ENCODE measurements around the gene SNX20. TPM values are rescaled to one million over a fixed set of nuclear protein-coding genes. Genes with fewer than 3 reads are reported as not detected.
A peak's percentile ranks its signal among the peaks of the same experiment; 100 is the strongest.

SNX20 gene
- total and polyA plus RNA-seq, 10 of the 15 experiments (the other 5 are each of a cell fraction or from before 2014, with no cell fraction given): 4.6 to 30.8 (median 21.9) TPM

- no TSS peak for BruUV-seq (replicated peaks)
- CTCF ChIA-PET: interaction anchor here (1.1 to 2.8 kb wide), 4 partner anchors 21 to 178 kb away, joined by 3 to 9 read pairs (median 6); no protein-coding TSS in a partner anchor
- POLR2A ChIA-PET: interaction anchor here (0.5 to 0.6 kb wide), 2 partner anchors 33 to 252 kb away, joined by 3 to 7 read pairs; no protein-coding TSS in a partner anchor
- RAD21 ChIA-PET (ENCODE audit: unreplicated experiment): interaction anchor here (1.2 kb wide), 1 partner anchor 40 kb away, joined by 3 read pairs; no protein-coding TSS in a partner anchor
- H3K27ac ChIP-seq (ENCODE audit: control insufficient read depth, insufficient read depth): no peak overlapping the region
- H2AFZ ChIP-seq (ENCODE audit: control insufficient read depth, low read depth, low read length): no peak overlapping the region
- H3K79me2 ChIP-seq (ENCODE audit: control insufficient read depth, insufficient read depth, low read length): no peaks in the 10 kb centered on the region
- intact Hi-C loops (cut with micrococcal nuclease; ENCODE audit: unreplicated experiment) (no loop called here), in situ Hi-C loops (cut with MboI) (no loop called here)
- H3K4me2 ChIP-seq (ENCODE audit: control insufficient read depth, insufficient read depth): no peak overlapping the region
- SMC1A ChIA-PET (ENCODE audit: uncharacterized antibody, unreplicated experiment): interaction anchor here (0.6 to 2.1 kb wide), 3 partner anchors 18 to 118 kb away, joined by 3 to 4 read pairs (median 4); no protein-coding TSS in a partner anchor
- FAIRE-seq: no peak
- H4K20me1 ChIP-seq (ENCODE audit: control insufficient read depth, insufficient read depth): no peaks in the 10 kb centered on the region
- WGBS (ENCODE audit: insufficient coverage, insufficient replicate concordance, low lambda C conversion rate, missing lambda C conversion rate): 78% methylated on average over 9 of the region's 9 CpGs
- no peaks in the 10 kb centered on the region for H3K36me3 ChIP-seq (ENCODE audit: control insufficient read depth in 2 of 2, insufficient read depth in 2 of 2, low read length in 1 of 2)
- no peak overlapping the region for H3K9ac ChIP-seq (ENCODE audit: control insufficient read depth, insufficient read depth, low read length)
- H3K9me3 ChIP-seq (replicated peaks; ENCODE audit: control insufficient read depth, insufficient read depth, low read length): no peaks in the 10 kb centered on the region
- TF ChIP-seq STAT1 (conservative IDR thresholded peaks at IDR 0.05) (no peak), WRNIP1 (IDR thresholded peaks at IDR 0.05; ENCODE audit: borderline replicate concordance, low read depth, low read length) (no peak), SMAD1 (IDR thresholded peaks at IDR 0.05; ENCODE audit: low read depth, partially characterized antibody) (no peak), CBFB (IDR thresholded peaks at IDR 0.05; ENCODE audit: low read depth) (no peak)
- ATAC-seq: no peak
- H3K27me3 ChIP-seq (replicated peaks in 1 of 2; ENCODE audit: control insufficient read depth in 2 of 2, insufficient read depth in 2 of 2, low read length in 1 of 2): no peaks in the 10 kb centered on the region
- no peak overlapping the region for H3K4me3 ChIP-seq
- peaks cover 4% of the 10 kb centered on the region for H3K4me1 ChIP-seq (ENCODE audit: control insufficient read depth, insufficient read depth, low read length)
- DNase-seq (ENCODE audit: low read depth, low spot score): no peak
Measured at GRCh38 chr16:50628156-50628802, 52.8 kb downstream of the SNX20 start.

DNA sequence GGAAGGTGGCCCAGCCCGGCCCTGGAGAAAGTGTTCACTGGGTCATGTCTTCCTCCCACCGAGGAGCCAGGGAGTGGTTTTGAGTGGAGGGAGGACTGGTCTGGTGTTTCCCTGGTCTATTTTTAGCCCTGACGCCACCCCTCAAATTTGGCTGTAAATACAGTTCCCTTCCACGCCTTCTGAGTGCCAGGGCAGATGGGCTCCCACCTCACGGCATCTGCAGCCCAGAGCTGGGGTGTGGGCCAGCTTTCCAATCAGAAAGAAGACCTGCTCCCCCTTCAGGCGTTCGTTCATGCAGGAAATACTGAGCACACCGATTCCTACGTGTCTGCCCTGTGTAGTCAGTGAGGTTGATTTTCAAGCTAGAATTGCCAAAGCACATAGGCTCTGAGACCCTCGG lies 53.7 kb downstream of the SNX20 start:
- Histone ChIP-seq H3K79me2 (ENCODE audit: control insufficient read depth, insufficient read depth, low read length) (no peaks in the 10 kb centered on the region), H3K27ac (ENCODE audit: control insufficient read depth, insufficient read depth) (no peak overlapping the region), H3K36me3 (ENCODE audit: control insufficient read depth in 2 of 2, insufficient read depth in 2 of 2, low read length in 1 of 2) (no peaks in the 10 kb centered on the region), H3K4me3 (no peak overlapping the region), H3K9ac (ENCODE audit: control insufficient read depth, insufficient read depth, low read length) (no peak overlapping the region), H3K27me3 (replicated peaks in 1 of 2; ENCODE audit: control insufficient read depth in 2 of 2, insufficient read depth in 2 of 2, low read length in 1 of 2) (no peaks in the 10 kb centered on the region), H3K4me2 (ENCODE audit: control insufficient read depth, insufficient read depth) (no peak overlapping the region), H3K9me3 (replicated peaks; ENCODE audit: control insufficient read depth, insufficient read depth, low read length) (no peaks in the 10 kb centered on the region), H4K20me1 (ENCODE audit: control insufficient read depth, insufficient read depth) (no peaks in the 10 kb centered on the region), H3K4me1 (ENCODE audit: control insufficient read depth, insufficient read depth, low read length) (peaks cover 4% of the 10 kb centered on the region), H2AFZ (ENCODE audit: control insufficient read depth, low read depth, low read length) (peak overlapping the region; percentile 55)
- CTCF ChIA-PET: interaction anchor here (0.9 to 2.8 kb wide), 5 partner anchors 20 to 267 kb away, joined by 3 to 9 read pairs (median 4); no protein-coding TSS in a partner anchor
- DNase-seq (ENCODE audit: low read depth, low spot score) (no peak), FAIRE-seq (peak; percentile 68), ATAC-seq (peak; percentile 77)
- intact Hi-C loops (cut with micrococcal nuclease; ENCODE audit: unreplicated experiment) (no loop called here), in situ Hi-C loops (cut with MboI) (no loop called here)
- BruUV-seq (replicated peaks): no TSS peak
- no peak for TF ChIP-seq ZNF207 (IDR thresholded peaks at IDR 0.05; ENCODE audit: borderline replicate concordance)
- no peak for TF ChIP-seq NR2C2 (IDR thresholded peaks at IDR 0.05; ENCODE audit: borderline replicate concordance, control insufficient read depth, insufficient read length, low read depth)
- no peak for TF ChIP-seq FOXM1 (IDR thresholded peaks at IDR 0.05; ENCODE audit: low read depth, low read length)
- no peak for TF ChIP-seq SMC3 (IDR thresholded peaks at IDR 0.05; ENCODE audit: borderline replicate concordance, low read length)
- peak; percentile 37; the same call in 1 of the 2 replicates for TF ChIP-seq RAD21 (IDR thresholded peaks at IDR 0.05; ENCODE audit: insufficient read depth, low read depth, low read length)
- no peak for TF ChIP-seq ESRRA (IDR thresholded peaks at IDR 0.05; ENCODE audit: low read length)
- TF ChIP-seq ATF7 (IDR thresholded peaks at IDR 0.05; ENCODE audit: low read depth): no peak
- TF ChIP-seq HDAC6 (IDR thresholded peaks at IDR 0.05; ENCODE audit: unreplicated experiment): no peak
- TF ChIP-seq CTCF (IDR thresholded peaks at IDR 0.05 in 2 of 3, conservative IDR thresholded peaks at IDR 0.05 in 1 of 3; ENCODE audit: control insufficient read depth in 2 of 3, extremely low read depth in 1 of 3, insufficient read depth in 1 of 3, low read depth in 3 of 3, low read length in 3 of 3): peak in 2 of 3 experiments; percentile 30 to 33; a peak in 3 of 6 replicates
- TF ChIP-seq MEF2A (IDR thresholded peaks at IDR 0.05; ENCODE audit: insufficient read depth, low read depth, low read length): 0 out of 2 replicates have a peak, but pooled peaks have one; percentile 35
- TF ChIP-seq SMAD1 (IDR thresholded peaks at IDR 0.05; ENCODE audit: low read depth, partially characterized antibody): no peak
- POLR2A ChIA-PET: interaction anchor here (0.5 to 0.6 kb wide), 2 partner anchors 33 to 251 kb away, joined by 3 to 7 read pairs; no protein-coding TSS in a partner anchor
- RAD21 ChIA-PET (ENCODE audit: unreplicated experiment): interaction anchor here (1.0 to 1.2 kb wide), 4 partner anchors 38 to 602 kb away, joined by 3 read pairs; partner anchors contain the start of gene CNEP1R1
- WGBS (ENCODE audit: insufficient coverage, insufficient replicate concordance, low lambda C conversion rate, missing lambda C conversion rate): 5% methylated on average over 10 of the region's 10 CpGs
- SMC1A ChIA-PET (ENCODE audit: uncharacterized antibody, unreplicated experiment): interaction anchor here (0.7 to 2.1 kb wide), 4 partner anchors 9 to 602 kb away, joined by 3 to 4 read pairs (median 4); no protein-coding TSS in a partner anchor

Data from GM12878 (cell line).